ENCODE results near the gene SIX5.

Gene SIX5

GRCh38 chr19:45784096-45784495, 15.0 kb upstream of the SIX5 start:
- Histone ChIP-seq H4K20me1 (ENCODE audit: insufficient read depth, low read length) (0 out of 2 replicates have a peak, but pooled peaks cover 10% of the 10 kb centered on the region), H3K27ac (ENCODE audit: low read length) (no peak overlapping the region), H3K4me3 (ENCODE audit: low read length) (no peak overlapping the region), H3K9ac (ENCODE audit: low read length) (no peak overlapping the region), H3K4me1 (ENCODE audit: low read length) (peaks cover 22% of the 10 kb centered on the region), H2AFZ (ENCODE audit: low read depth, low read length) (no peak overlapping the region), H3K27me3 (ENCODE audit: low read depth, low read length) (no peaks in the 10 kb centered on the region), H3K79me2 (ENCODE audit: low read length) (no peaks in the 10 kb centered on the region), H3K4me2 (ENCODE audit: low read length) (no peak overlapping the region), H3K9me3 (ENCODE audit: insufficient read depth, low read length) (no peaks in the 10 kb centered on the region), H3K36me3 (replicated peaks; ENCODE audit: low read depth, low read length) (peaks cover 17% of the 10 kb centered on the region)
- TF ChIP-seq, protein P1, sequence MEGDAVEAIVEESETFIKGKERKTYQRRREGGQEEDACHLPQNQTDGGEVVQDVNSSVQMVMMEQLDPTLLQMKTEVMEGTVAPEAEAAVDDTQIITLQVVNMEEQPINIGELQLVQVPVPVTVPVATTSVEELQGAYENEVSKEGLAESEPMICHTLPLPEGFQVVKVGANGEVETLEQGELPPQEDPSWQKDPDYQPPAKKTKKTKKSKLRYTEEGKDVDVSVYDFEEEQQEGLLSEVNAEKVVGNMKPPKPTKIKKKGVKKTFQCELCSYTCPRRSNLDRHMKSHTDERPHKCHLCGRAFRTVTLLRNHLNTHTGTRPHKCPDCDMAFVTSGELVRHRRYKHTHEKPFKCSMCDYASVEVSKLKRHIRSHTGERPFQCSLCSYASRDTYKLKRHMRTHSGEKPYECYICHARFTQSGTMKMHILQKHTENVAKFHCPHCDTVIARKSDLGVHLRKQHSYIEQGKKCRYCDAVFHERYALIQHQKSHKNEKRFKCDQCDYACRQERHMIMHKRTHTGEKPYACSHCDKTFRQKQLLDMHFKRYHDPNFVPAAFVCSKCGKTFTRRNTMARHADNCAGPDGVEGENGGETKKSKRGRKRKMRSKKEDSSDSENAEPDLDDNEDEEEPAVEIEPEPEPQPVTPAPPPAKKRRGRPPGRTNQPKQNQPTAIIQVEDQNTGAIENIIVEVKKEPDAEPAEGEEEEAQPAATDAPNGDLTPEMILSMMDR (IDR thresholded peaks at IDR 0.05; ENCODE audit: low read depth, low read length): no peak
- no peak for TF ChIP-seq EZH2phosphoT487 (IDR thresholded peaks at IDR 0.05; ENCODE audit: low read depth)

DNA sequence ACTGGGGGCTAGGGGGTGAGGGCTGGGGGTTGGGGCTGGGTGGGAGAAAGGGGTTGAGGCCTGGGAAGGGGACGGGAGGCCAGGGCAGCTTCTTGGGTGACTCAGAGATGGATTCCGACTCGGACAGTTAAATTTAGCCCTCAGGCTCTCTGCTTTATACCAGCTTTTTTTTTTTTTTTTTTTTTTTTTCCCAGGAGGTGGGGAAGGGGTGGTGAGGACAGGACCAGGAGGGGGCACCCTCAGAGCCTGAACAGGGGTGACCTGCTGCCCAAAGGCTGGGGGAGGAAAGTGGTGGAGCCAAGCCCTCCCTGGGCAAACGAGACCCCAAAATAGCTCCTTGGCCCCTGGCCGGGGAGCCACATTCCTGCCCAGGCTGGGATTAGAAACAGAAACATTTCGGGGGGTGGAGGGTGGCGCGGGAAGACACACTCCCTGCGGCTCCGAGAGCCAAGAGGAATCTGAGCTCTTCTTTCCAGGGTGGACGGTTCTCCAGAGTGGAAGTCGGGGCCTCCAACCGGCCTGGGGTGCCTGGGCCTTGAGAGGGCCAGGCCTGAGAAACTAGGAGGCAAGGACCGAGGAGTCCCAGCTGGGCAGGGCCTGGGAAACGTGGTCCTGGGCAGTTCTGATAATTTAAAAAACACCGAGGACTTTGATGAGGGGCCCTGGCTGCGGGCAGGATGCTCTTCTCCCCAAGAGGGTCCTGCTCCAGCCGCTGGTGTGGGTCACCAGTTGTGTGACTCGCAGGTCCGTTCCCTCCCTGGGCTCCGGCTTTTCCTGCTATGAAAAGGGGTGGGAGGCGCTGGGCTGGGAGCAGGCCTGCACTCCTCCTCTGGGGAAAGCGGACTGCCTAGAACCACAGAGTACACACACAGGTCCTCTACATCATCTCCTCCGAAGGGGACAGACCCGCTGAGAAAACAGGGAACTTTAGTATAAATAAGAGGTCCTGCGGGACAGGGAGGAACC, 14.1 kb upstream of the SIX5 start:
- Histone ChIP-seq H3K4me2 (ENCODE audit: low read length) (no peak overlapping the region), H3K9ac (ENCODE audit: low read length) (no peak overlapping the region), H3K27me3 (ENCODE audit: low read depth, low read length) (no peaks in the 10 kb centered on the region), H3K4me3 (ENCODE audit: low read length) (no peak overlapping the region), H3K27ac (ENCODE audit: low read length) (no peak overlapping the region), H3K9me3 (ENCODE audit: insufficient read depth, low read length) (no peaks in the 10 kb centered on the region), H3K36me3 (replicated peaks; ENCODE audit: low read depth, low read length) (peaks cover 13% of the 10 kb centered on the region), H2AFZ (ENCODE audit: low read depth, low read length) (no peak overlapping the region), H3K4me1 (ENCODE audit: low read length) (peaks cover 31% of the 10 kb centered on the region), H3K79me2 (ENCODE audit: low read length) (no peaks in the 10 kb centered on the region), H4K20me1 (ENCODE audit: insufficient read depth, low read length) (0 out of 2 replicates have a peak, but pooled peaks cover 10% of the 10 kb centered on the region)
- no peak for TF ChIP-seq EZH2phosphoT487 (IDR thresholded peaks at IDR 0.05; ENCODE audit: low read depth)
- TF ChIP-seq, protein P1 (IDR thresholded peaks at IDR 0.05; ENCODE audit: low read depth, low read length): no peak

DNA sequence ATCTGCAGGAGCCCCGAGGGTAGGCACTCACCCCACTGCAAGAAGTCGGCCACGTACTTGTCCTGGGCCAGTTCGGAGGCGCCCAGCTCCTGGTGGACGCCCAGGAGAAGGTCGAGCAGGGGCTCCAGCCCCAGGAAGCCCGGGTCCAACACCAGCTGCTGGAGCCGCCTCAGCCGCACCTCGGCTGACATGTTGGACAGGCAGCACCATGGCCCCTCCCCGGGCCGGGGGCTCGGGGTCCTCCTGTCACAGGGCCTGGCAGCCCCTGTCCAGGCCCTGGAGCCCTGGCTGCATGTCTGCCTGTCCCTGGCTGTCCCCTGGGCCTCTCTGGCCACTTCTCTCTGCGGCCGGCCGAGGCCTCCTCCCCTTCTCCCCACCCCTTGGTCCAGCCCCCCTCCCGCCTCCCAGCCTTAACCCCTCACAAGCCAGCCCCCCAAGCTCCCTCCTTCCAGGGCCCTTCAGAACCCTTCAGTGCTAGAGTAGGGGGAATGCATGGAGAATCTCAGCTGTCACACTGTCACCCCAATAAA, 13.2 kb upstream of the SIX5 start, which contains the start of gene DMPK:
TSS of gene DMPK (minus strand) at position 329 of the 530 bp plus-strand sequence. CDS start at position 191, 138 bp downstream.
- H3K79me2 ChIP-seq (ENCODE audit: low read length): no peaks in the 10 kb centered on the region
- peaks cover 31% of the 10 kb centered on the region for H3K4me1 ChIP-seq (ENCODE audit: low read length)
- no peaks in the 10 kb centered on the region for H3K9me3 ChIP-seq (ENCODE audit: insufficient read depth, low read length)
- peaks cover 11% of the 10 kb centered on the region for H3K36me3 ChIP-seq (replicated peaks; ENCODE audit: low read depth, low read length)
- TF ChIP-seq, protein P1 (IDR thresholded peaks at IDR 0.05; ENCODE audit: low read depth, low read length): no peak
- TF ChIP-seq EZH2phosphoT487 (IDR thresholded peaks at IDR 0.05; ENCODE audit: low read depth): no peak
- H3K27me3 ChIP-seq (ENCODE audit: low read depth, low read length): no peaks in the 10 kb centered on the region
- no peak within 1 kb of the TSS for H2AFZ ChIP-seq (ENCODE audit: low read depth, low read length)
- no peak within 1 kb of the TSS for H3K9ac ChIP-seq (ENCODE audit: low read length)
- no peak within 1 kb of the TSS for H3K4me2 ChIP-seq (ENCODE audit: low read length)
- no peak within 1 kb of the TSS for H3K27ac ChIP-seq (ENCODE audit: low read length)
- 0 out of 2 replicates have a peak, but pooled peaks cover 10% of the 10 kb centered on the region for H4K20me1 ChIP-seq (ENCODE audit: insufficient read depth, low read length)
- H3K4me3 ChIP-seq (ENCODE audit: low read length): no peak within 1 kb of the TSS

Measured in OCI-LY3 (cell line).